Fibroblast of lung (primary cell): ENCODE results near the gene PNPLA8. TPM values are rescaled to one million over a fixed set of nuclear protein-coding genes. Genes with fewer than 3 reads are reported as not detected.
"Not testable (repeated sequence)": the region's sequence is repeated elsewhere in the genome, so short reads cannot be mapped to it uniquely, and the experiment has no call there.

Experiments used
- DNase-seq, 2 donors: peaks; one replicate each; pipeline versions ENCODE4 v3.0.0 to v3.0.0-alpha.2; 2010; ENCODE audit warnings: low read depth in 2 of 2
- H2AFZ ChIP-seq: 2 replicates; pipeline ENCODE4 v1.5.1; 2012; ENCODE audit warnings: low read length, control low read depth, inconsistent platforms
- H3K27ac ChIP-seq: 2 replicates; pipeline ENCODE4 v1.5.1; 2011; ENCODE audit warnings: low read length, control low read depth; ENCODE audit not compliant: insufficient read depth
- H3K27me3 ChIP-seq: 2 replicates; pipeline ENCODE4 v1.5.1; 2011; ENCODE audit warnings: mild to moderate bottlenecking, low read length; ENCODE audit not compliant: control insufficient read depth, insufficient read depth
- H3K36me3 ChIP-seq: 2 replicates; pipeline ENCODE4 v1.5.1; 2011; ENCODE audit warnings: low read length; ENCODE audit not compliant: control insufficient read depth, insufficient read depth
- H3K4me1 ChIP-seq: 2 replicates; pipeline ENCODE4 v1.5.1; 2011; ENCODE audit warnings: low read length; ENCODE audit not compliant: control insufficient read depth, insufficient read depth; ENCODE audit errors: extremely low read depth
- H3K4me2 ChIP-seq: 2 replicates; pipeline ENCODE4 v1.5.1; 2011; ENCODE audit warnings: low read length, control low read depth; ENCODE audit not compliant: insufficient read depth; ENCODE audit errors: extremely low read depth
- H3K4me3 ChIP-seq, 4 experiments: fragments of 200-600 bp in 1 of 4; sonication (generic) in 1 of 4; replicated peaks in 1 of 4; 2 replicates each; pipeline ENCODE4 v1.5.1; 2011 to 2016; ENCODE audit warnings: low read length in 4 of 4, low read depth in 3 of 4, mild to moderate bottlenecking in 3 of 4, control low read depth in 2 of 4, inconsistent platforms in 1 of 4, mixed read lengths in 1 of 4; ENCODE audit not compliant: insufficient read depth in 1 of 4; ENCODE audit errors: control extremely low read depth in 1 of 4
- H3K79me2 ChIP-seq: 2 replicates; pipeline ENCODE4 v1.5.1; 2012; ENCODE audit warnings: mild to moderate bottlenecking, low read length, inconsistent platforms; ENCODE audit not compliant: control insufficient read depth, insufficient read depth
- H3K9ac ChIP-seq: 2 replicates; pipeline ENCODE4 v1.5.1; 2011; ENCODE audit warnings: mild to moderate bottlenecking, low read length, control low read depth; ENCODE audit not compliant: insufficient read depth
- H3K9me3 ChIP-seq: 2 replicates; pipeline ENCODE4 v1.5.1; 2012; ENCODE audit warnings: low read depth, low read length; ENCODE audit not compliant: control insufficient read depth, insufficient read depth
- H4K20me1 ChIP-seq: 2 replicates; pipeline ENCODE4 v1.5.1; 2011; ENCODE audit warnings: low read length; ENCODE audit not compliant: control insufficient read depth, insufficient read depth; ENCODE audit errors: extremely low read depth
- CTCF ChIP-seq, 2 donors: IDR thresholded peaks in 1 of 2; conservative IDR thresholded peaks in 1 of 2; 1 replicate in 1 of 2; 2 replicates in 1 of 2; pipeline ENCODE4 v1.5.1; 2011 to 2012; ENCODE audit warnings: low read length in 2 of 2, control low read depth in 1 of 2, inconsistent platforms in 1 of 2, low read depth in 1 of 2, mild to moderate bottlenecking in 1 of 2
- EZH2 ChIP-seq: IDR thresholded peaks from 2 replicates; pipeline ENCODE4 v1.5.1; 2012; ENCODE audit warnings: low read length, control low read depth, mild to moderate bottlenecking; ENCODE audit errors: missing control alignments
- polyA plus RNA-seq, 2 donors: library from polyadenylated mRNA; depleted of rRNA in 1 of 2; stranded (reverse) in 1 of 2; unstranded in 1 of 2; fragments of >200 nt; gene quantifications; 2 replicates each; pipeline ENCODE4 v1.2.1, GENCODE V29; 2011 to 2012; ENCODE audit warnings: missing spikeins in 1 of 2
- total RNA-seq: library from RNA; depleted of rRNA; stranded (reverse); fragments of >200 nt; gene quantifications from 2 replicates; pipeline ENCODE4 v1.2.1, GENCODE V29; 2014

PNPLA8 gene
- total and polyA plus RNA-seq, 2 donors (not counting 1 experiment from before 2014, with no cell fraction given) = 27.9 to 36.7 TPM

GRCh38 chr7:108515013-108515412 lies 10.9 kb downstream of the PNPLA8 start:
- Histone ChIP-seq H3K4me2 (no peak overlapping the region), H3K36me3 (peaks cover 8% of the 10 kb centered on the region), H3K27me3 (no peaks in the 10 kb centered on the region), H3K27ac (no peak overlapping the region), H4K20me1 (no peaks in the 10 kb centered on the region), H3K9ac (no peak overlapping the region), H3K4me3 (no peak overlapping the region), H3K79me2 (peaks cover 5% of the 10 kb centered on the region), H2AFZ (no peak overlapping the region), H3K4me1 (no peaks in the 10 kb centered on the region), H3K9me3 (no peaks in the 10 kb centered on the region)
- peak in 1 of 2 donors; percentile 67 for DNase-seq
- TF ChIP-seq EZH2 = no peak
- no peak for TF ChIP-seq CTCF (conservative IDR thresholded peaks at IDR 0.05 in 1 of 2, IDR thresholded peaks at IDR 0.05 in 1 of 2; ENCODE audit: low read depth in 1 of 2, low read length in 2 of 2)

- H3K36me3 ChIP-seq = peaks cover 4% of the 10 kb centered on the region
- no peak overlapping the region for H3K9ac ChIP-seq
- no peak overlapping the region for H3K4me3 ChIP-seq
- H3K79me2 ChIP-seq = no peaks in the 10 kb centered on the region
- no peak overlapping the region for H3K4me2 ChIP-seq
- H3K4me1 ChIP-seq = no peaks in the 10 kb centered on the region
- H3K27ac ChIP-seq = no peak overlapping the region
- no peak for DNase-seq
- H4K20me1 ChIP-seq = no peaks in the 10 kb centered on the region
- no peaks in the 10 kb centered on the region for H3K9me3 ChIP-seq
- TF ChIP-seq CTCF (conservative IDR thresholded peaks at IDR 0.05 in 1 of 2, IDR thresholded peaks at IDR 0.05 in 1 of 2; ENCODE audit: low read depth in 1 of 2, low read length in 2 of 2) (no peak), EZH2 (no peak)
- no peaks in the 10 kb centered on the region for H3K27me3 ChIP-seq
- no peak overlapping the region for H2AFZ ChIP-seq
These were observed 14.0 kb downstream of the PNPLA8 start for GRCh38 chr7:108511939-108512338.

- not testable (repeated sequence) for DNase-seq, H3K27ac ChIP-seq, H3K79me2 ChIP-seq, H3K9ac ChIP-seq, H3K4me3 ChIP-seq, H4K20me1 ChIP-seq, H3K27me3 ChIP-seq, H2AFZ ChIP-seq, H3K4me1 ChIP-seq, H3K4me2 ChIP-seq, H3K36me3 ChIP-seq, H3K9me3 ChIP-seq
These were observed 21.4 kb downstream of the PNPLA8 start for GRCh38 chr7:108504576-108504975.
